Esophagus muscularis mucosa (tissue), 4 donors: ENCODE results near the gene SCAMP1. TPM values are rescaled to one million over a fixed set of nuclear protein-coding genes. Genes with fewer than 3 reads are reported as not detected.

Source experiments
- DNase-seq: peaks from one replicate; pipeline ENCODE4 v3.0.0-alpha.2; 2017; ENCODE audit errors: extremely low spot score
- H3K27ac ChIP-seq, 4 donors: fragments of 200-600 bp; sonication (generic); replicated peaks in 1 of 4; 1 replicate in 3 of 4; 2 replicates in 1 of 4; pipeline ENCODE4 v1.5.1; 2016 to 2019; ENCODE audit warnings: mild to moderate bottlenecking in 1 of 4
- H3K27me3 ChIP-seq, 4 donors: fragments of 200-600 bp; sonication (generic); one replicate each; pipeline versions ENCODE4 v1.5.1 to v1.6.0; 2016 to 2019
- H3K36me3 ChIP-seq, 4 donors: fragments of 200-600 bp; sonication (generic); one replicate each; pipeline ENCODE4 v1.5.1; 2016 to 2019
- H3K4me1 ChIP-seq, 4 donors: fragments of 200-600 bp; sonication (generic); one replicate each; pipeline ENCODE4 v1.5.1; 2016 to 2019
- H3K4me3 ChIP-seq, 4 donors: fragments of 200-600 bp; sonication (generic); 1 replicate in 2 of 4; 2 replicates in 2 of 4; pipeline ENCODE4 v1.5.1; 2016 to 2019; ENCODE audit warnings: mild to moderate bottlenecking in 4 of 4, moderate library complexity in 1 of 4
- H3K9me3 ChIP-seq, 4 donors: fragments of 200-600 bp; sonication (generic); 1 replicate in 3 of 4; 2 replicates in 1 of 4; pipeline ENCODE4 v1.5.1; 2016 to 2019
- EP300 ChIP-seq: sonication (generic); formaldehyde crosslinking; IDR thresholded peaks from one replicate; pipeline ENCODE4 v1.6.1; 2017; ENCODE audit warnings: antibody characterized with exemption
- POLR2A ChIP-seq: fragments of 450-650 bp; IDR thresholded peaks from one replicate; pipeline ENCODE4 v1.6.1; 2017; ENCODE audit warnings: antibody characterized with exemption, moderate library complexity, mild to moderate bottlenecking, low read depth
- POLR2AphosphoS5 ChIP-seq, 2 donors: sonication (generic); formaldehyde crosslinking; IDR thresholded peaks; one replicate each; pipeline ENCODE4 v1.6.1; 2017; ENCODE audit warnings: antibody characterized with exemption in 2 of 2
- WGBS: methylation state at CpG from one replicate; pipeline ENCODE4 v1.1.5; 2018; 5-methylcytosine and 5-hydroxymethylcytosine counted together
- intact Hi-C: fragments of 100-400 bp; cut with DNase I; formaldehyde crosslinking; loops from one replicate; pipeline ENCODE4 v1.15.1; 2023
- total RNA-seq, 4 donors: library from RNA; depleted of rRNA; stranded (reverse); fragments of >200 nt; gene quantifications; one replicate each; pipeline versions ENCODE4 v1.1.0 to v1.2.1, GENCODE V29; 2016
- TF ChIP-seq, protein P1 (sequence below), 3 experiments: fragments of 200-600 bp in 2 of 3; fragments of 450-650 bp in 1 of 3; sonication (generic) in 2 of 3; IDR thresholded peaks; one replicate each; pipeline ENCODE4 v1.5.1; 2017 to 2019; ENCODE audit warnings: antibody characterized with exemption in 3 of 3, mild to moderate bottlenecking in 2 of 3, moderate library complexity in 1 of 3

The SCAMP1 gene
- total RNA-seq, 4 donors from 2014 or later = 24.7 to 36.8 (median 30.8) TPM

GRCh38 chr5:78492650-78493049, 132.2 kb downstream of the SCAMP1 start:
- H3K4me3 ChIP-seq = no peak overlapping the region

DNA sequence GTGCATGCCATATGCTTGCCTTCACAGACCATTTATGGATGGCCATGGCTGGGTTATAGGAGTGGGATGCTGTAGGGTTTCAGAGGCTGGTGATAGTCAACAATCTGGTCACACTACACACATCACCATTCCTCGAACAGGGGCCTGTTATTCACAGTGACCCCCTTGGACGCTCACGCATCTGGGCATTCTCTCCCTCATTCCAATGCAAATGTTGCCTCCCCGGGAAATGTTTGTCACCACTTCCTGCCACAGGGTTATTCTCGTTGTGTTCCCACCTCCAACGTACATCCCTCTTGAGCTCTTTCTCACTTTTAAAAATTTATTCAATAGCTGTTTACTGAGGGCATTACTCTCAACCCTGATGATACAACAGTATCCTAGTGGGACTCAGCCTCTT, 135.4 kb downstream of the SCAMP1 start:
- intact Hi-C loops = no loop called here
- Histone ChIP-seq H3K4me1 (peaks cover 18 to 50% (median 35%) of the 10 kb centered on the region in 4 donors), H3K36me3 (no peaks in the 10 kb centered on the region), H3K9me3 (no peaks in the 10 kb centered on the region), H3K27ac (no peak overlapping the region), H3K4me3 (no peak overlapping the region), H3K27me3 (no peaks in the 10 kb centered on the region)
- DNase-seq = peak; percentile 55
- TF ChIP-seq POLR2A (no peak), EP300 (no peak), POLR2AphosphoS5 (IDR thresholded peaks at IDR 0.05) (no peak)
- TF ChIP-seq, protein P1, sequence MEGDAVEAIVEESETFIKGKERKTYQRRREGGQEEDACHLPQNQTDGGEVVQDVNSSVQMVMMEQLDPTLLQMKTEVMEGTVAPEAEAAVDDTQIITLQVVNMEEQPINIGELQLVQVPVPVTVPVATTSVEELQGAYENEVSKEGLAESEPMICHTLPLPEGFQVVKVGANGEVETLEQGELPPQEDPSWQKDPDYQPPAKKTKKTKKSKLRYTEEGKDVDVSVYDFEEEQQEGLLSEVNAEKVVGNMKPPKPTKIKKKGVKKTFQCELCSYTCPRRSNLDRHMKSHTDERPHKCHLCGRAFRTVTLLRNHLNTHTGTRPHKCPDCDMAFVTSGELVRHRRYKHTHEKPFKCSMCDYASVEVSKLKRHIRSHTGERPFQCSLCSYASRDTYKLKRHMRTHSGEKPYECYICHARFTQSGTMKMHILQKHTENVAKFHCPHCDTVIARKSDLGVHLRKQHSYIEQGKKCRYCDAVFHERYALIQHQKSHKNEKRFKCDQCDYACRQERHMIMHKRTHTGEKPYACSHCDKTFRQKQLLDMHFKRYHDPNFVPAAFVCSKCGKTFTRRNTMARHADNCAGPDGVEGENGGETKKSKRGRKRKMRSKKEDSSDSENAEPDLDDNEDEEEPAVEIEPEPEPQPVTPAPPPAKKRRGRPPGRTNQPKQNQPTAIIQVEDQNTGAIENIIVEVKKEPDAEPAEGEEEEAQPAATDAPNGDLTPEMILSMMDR (IDR thresholded peaks at IDR 0.05) = no peak
- 63% methylated on average over 6 of the region's 6 CpGs for WGBS

More at GRCh38 chr5:78492650-78493049, 132.2 kb downstream of the SCAMP1 start:
- TF ChIP-seq EP300 (no peak), POLR2AphosphoS5 (IDR thresholded peaks at IDR 0.05) (no peak)
- TF ChIP-seq, protein P1 (IDR thresholded peaks at IDR 0.05) = no peak
- Histone ChIP-seq H3K36me3 (peaks cover 0 to 19% (median 12%) of the 10 kb centered on the region in 4 donors), H3K9me3 (no peaks in the 10 kb centered on the region), H3K27me3 (no peaks in the 10 kb centered on the region), H3K27ac (no peak overlapping the region), H3K4me1 (peaks cover 10 to 38% (median 23%) of the 10 kb centered on the region in 4 donors)
- WGBS = 97% methylated on average over 7 of the region's 7 CpGs
- peak; percentile 84 for DNase-seq
- intact Hi-C loops = no loop called here

DNA sequence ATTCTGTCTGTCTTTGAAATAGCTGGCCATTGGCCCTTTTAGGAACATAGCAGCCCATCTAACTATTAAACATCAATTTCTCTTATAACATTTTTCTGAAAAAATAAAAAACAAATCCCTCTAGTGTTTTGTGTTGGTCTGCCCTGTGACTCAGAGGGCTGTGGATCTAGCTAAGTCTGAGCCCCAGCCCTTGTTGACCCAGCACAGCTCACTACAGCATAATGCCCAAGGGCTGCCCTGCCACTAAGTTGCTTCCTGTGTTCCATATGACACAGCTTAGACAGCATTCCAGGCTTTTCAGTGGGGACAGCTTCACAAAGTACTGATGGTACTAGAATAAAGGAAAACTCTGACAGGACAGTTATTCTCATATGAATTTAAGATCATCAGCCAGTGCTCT, 136.0 kb downstream of the SCAMP1 start:
- intact Hi-C loops = no loop called here
- DNase-seq = peak; percentile 72
- Histone ChIP-seq H3K4me1 (peaks cover 19 to 53% (median 38%) of the 10 kb centered on the region in 4 donors), H3K36me3 (no peaks in the 10 kb centered on the region), H3K9me3 (no peaks in the 10 kb centered on the region), H3K4me3 (no peak overlapping the region), H3K27me3 (no peaks in the 10 kb centered on the region), H3K27ac (peak overlapping the region in 1 of 4 donors; percentile 2)
- no peak for TF ChIP-seq POLR2AphosphoS5 (IDR thresholded peaks at IDR 0.05)
- TF ChIP-seq EP300 = no peak
- TF ChIP-seq, protein P1 (IDR thresholded peaks at IDR 0.05) = no peak
- TF ChIP-seq POLR2A = no peak

- TF ChIP-seq, protein P1 (IDR thresholded peaks at IDR 0.05) = no peak
- TF ChIP-seq EP300 (no peak), POLR2AphosphoS5 (IDR thresholded peaks at IDR 0.05) (no peak), POLR2A (no peak)
- H3K27ac ChIP-seq = peak overlapping the region in 1 of 4 donors; percentile 34
- peaks cover 32 to 67% (median 53%) of the 10 kb centered on the region in 4 donors for H3K4me1 ChIP-seq
- peak; percentile 78 for DNase-seq
- H3K4me3 ChIP-seq = no peak overlapping the region
- no peaks in the 10 kb centered on the region for H3K27me3 ChIP-seq
- H3K36me3 ChIP-seq = no peaks in the 10 kb centered on the region
- intact Hi-C loops = no loop called here
- no peaks in the 10 kb centered on the region for H3K9me3 ChIP-seq
- 41% methylated on average over 13 of the region's 13 CpGs for WGBS
Observed at GRCh38 chr5:78497573-78498533, 137.4 kb downstream of the SCAMP1 start.
